HCEC 1CT (cell line): Measurements from ENCODE around the gene TBL1Y.

Experiments
- DNase-seq: peaks from one replicate; pipeline ENCODE4 v3.0.0-alpha.2; 2017

The TBL1Y gene

DNA sequence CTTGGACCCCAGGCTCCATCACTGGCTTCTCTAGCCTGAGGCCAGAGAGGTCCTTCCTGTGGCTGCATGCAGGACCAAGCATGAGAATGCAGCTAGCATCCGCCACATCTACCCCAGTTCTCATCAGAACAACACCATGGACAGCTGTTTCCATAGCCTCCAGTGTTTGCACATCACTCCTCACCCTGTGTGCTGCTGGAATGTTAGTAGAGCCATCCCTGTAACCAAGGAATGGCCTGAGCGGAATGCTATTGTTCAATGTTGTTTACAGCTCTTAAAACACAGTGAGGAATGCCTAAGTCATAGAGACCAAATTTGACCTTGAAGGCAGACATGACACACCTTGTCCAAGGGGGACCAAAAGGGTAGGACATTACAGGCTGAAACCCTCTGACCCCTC is 183.9 kb downstream of the TBL1Y start:
- DNase-seq = no peak

DNA sequence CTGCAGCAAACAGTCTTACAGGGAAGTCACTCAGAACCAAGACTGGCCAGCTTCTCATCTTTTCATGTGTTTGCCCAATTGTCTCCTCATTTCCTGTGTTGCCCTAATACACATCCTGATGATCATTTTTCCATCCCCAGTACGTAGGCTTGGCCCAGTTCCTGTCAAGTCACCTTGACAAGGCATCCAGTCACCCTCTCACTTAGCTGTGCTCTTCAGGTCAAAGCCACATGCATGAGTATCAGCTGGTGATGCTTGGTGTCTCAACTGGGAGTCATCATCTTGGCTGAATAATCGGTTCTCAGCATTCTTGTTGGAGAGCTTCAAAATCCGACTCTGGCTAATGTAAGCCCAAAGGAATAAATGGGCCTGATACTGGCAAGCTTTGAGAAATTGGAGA is 186.5 kb downstream of the TBL1Y start:
- no peak for DNase-seq

DNA sequence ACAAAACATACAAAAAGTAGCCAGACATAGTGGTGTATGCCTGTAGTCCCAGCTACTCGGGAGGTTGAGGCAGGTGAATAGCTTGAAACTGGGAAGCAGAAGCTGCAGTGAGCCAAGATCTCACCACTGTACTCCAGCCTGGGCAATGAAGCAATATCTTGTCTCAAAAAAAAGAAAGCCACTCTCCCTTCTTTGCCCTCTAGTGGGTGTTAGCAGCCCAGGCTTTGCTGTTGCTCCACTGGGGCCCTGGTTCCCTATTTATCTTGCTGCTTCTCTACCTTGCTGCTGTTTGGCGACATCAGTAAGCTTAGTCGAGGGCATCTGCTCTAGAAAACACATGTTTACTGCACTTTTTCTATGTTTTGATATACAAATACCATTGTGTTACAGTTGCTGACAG is 189.2 kb downstream of the TBL1Y start:
- no peak for DNase-seq

DNA sequence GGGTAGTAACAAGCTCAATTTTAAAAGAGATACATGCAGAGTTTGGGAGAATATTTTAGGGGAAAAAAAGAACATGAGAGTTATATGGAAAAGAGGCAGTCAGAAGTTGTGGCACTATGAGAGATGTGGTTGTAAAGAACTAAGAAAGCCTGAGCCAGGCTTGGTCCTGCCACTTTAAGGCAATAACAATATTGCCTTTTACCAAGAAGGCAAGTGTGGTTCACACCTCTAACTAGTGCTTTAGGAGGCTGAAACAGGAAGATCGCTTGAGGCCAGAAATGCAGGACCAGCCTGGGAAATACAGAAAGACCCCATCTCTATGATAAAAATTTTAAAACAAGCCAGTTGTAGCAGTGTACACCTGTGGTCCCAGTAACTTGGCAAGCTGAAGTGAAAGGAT is 192.2 kb downstream of the TBL1Y start:
- DNase-seq = no peak

DNA sequence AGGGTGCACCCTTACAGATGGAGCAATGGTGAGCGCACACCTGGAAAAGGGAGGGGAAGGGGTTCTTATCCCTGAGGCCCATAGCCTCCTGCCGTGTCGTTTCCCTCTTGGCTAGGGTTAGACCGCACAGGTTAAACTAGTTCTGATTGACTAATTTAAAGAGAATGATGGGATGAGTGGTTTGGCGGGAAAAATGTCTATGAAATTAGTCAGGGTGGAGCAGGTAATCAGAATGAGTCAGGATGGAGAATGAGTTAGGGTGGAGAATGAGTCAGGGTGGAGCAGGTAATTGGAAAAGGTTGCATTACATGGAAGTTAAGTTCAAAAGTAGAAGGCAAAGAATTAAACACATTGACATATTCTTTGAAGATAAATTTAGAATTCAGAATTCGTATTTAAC is 196.7 kb downstream of the TBL1Y start:
- no peak for DNase-seq

DNA sequence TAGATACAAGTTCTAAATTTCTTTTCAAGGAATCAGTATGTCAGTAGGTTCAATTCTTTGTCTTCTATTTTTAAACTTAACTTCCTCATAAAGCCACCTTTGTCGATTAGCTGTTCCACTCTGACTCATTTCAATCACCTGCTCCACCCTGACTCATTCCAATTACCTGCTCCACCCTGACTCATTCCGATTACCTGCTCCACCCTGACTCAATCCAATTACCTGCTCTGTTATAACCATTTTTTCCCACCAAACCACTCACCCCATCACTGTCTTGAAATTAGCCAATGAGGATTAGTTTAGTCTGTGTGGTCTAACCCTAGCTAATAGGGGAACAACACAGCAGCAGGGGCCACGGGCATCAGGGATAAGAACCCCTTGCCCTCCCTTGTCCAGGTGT is 199.6 kb downstream of the TBL1Y start:
- no peak for DNase-seq

DNA sequence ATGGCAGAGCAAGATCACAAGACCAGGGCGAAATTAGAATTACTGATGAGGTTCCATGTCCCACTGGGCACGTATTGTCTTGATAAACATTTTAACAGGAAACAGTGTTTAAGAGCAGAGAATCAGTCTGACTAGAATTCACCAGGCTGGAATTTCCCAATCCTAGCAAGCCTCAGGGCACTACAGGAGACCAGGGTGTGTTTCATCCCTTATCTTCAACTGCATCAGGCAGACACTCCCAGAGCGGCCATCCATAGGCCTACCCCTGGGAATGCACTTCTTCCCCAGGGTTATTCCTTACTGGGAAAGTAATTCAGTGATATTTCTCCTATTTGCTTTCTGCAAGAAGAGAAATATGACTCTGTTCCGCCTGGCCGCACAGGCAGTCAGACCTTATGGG is 205.4 kb downstream of the TBL1Y start:
- DNase-seq = no peak

DNA sequence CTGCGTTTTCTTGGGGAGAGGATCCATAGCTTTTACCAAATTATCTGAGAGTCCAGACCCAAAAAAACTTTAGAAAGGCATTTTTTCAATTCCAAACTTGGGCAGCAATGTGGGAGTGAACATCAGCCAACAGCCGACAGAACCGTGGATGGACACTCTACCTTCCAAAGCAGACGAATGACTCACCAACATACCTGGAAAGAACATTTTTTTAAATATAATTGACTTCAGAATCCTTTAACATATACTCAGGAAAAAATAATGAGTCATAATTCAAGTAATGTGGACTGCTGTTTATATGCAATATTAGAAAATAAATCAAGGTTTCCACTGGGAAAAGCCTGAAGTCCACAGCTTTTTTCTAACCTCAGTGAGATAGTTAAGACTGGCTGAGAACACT is 211.7 kb downstream of the TBL1Y start:
- no peak for DNase-seq

DNA sequence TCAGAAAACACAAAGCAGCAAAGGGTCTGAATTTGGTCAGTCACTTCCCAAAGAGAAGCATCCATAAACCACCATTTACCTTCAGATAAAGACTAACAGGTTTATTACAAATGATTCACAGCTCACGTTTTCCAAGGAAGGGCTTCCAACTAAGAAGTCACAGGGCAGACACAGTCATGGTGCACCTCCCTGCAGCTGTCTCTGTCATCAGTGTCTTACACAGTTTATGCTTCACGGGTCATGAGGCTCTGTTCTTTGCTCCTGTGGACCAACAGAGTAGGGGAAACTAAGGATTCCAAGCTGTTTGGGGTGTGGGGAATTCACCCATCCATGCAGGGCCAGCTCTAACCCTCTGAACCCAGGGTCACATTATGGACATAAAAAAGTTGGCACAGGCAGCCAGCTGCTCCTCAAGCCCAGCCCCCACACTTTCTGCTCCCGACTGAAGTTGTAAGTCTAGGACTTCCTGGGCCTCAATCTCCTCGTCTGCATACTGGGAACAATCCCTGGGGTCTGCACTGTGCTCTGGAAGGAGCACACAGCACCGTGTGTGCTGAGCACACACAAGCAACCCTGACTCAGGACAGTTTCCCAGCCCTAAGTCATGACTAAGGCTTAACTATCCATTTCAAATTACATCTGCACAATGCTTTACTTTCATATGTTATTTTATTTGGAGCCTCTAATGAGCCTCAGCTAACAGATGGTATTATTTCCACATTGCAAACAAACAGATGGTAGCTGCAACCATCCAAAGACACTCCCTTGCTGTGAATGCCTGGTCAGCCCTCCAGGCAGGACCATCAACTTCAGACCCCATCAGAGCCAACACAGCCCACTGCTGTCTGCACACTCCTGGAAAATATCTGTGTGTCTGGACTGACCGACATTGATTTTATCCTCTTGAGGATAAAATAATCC is 214.9 kb downstream of the TBL1Y start:
- no peak for DNase-seq

DNA sequence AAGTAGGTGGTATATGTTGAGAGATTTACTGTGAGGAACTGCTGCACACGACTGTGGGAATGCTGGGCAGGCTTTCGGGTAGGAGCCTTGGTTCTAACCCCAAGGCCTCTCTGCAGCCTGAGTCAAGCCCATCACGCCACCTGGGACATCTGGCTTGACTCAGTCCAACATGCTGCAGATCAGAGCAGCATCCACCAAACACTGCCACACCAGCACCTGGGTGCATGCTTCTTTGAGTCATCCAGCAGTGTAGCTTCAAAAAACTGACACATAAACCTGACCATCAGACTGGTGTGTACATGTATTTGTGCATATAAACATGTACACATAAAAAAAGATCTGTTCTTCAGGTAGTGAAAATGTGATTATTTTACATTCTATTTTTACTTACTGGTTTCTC is 217.7 kb downstream of the TBL1Y start:
- no peak for DNase-seq
